GM18505 (cell line): ENCODE results near the gene FKBP15.
"Not testable (repeated sequence)": the region's sequence is repeated elsewhere in the genome, so short reads cannot be mapped to it uniquely, and the experiment has no call there.

ENCODE experiments used
- ATAC-seq: cut with Tn5 transposase; IDR thresholded peaks from one replicate; pipeline ENCODE4 v1.9.1; 2021; ENCODE audit not compliant: unreplicated experiment
- POLR2A ChIP-seq: IDR thresholded peaks from 4 replicates; pipeline ENCODE4 v1.6.1; 2011; ENCODE audit warnings: borderline replicate concordance; ENCODE audit not compliant: insufficient read depth, insufficient read length; ENCODE audit errors: extremely low read depth

The FKBP15 gene, protein sequence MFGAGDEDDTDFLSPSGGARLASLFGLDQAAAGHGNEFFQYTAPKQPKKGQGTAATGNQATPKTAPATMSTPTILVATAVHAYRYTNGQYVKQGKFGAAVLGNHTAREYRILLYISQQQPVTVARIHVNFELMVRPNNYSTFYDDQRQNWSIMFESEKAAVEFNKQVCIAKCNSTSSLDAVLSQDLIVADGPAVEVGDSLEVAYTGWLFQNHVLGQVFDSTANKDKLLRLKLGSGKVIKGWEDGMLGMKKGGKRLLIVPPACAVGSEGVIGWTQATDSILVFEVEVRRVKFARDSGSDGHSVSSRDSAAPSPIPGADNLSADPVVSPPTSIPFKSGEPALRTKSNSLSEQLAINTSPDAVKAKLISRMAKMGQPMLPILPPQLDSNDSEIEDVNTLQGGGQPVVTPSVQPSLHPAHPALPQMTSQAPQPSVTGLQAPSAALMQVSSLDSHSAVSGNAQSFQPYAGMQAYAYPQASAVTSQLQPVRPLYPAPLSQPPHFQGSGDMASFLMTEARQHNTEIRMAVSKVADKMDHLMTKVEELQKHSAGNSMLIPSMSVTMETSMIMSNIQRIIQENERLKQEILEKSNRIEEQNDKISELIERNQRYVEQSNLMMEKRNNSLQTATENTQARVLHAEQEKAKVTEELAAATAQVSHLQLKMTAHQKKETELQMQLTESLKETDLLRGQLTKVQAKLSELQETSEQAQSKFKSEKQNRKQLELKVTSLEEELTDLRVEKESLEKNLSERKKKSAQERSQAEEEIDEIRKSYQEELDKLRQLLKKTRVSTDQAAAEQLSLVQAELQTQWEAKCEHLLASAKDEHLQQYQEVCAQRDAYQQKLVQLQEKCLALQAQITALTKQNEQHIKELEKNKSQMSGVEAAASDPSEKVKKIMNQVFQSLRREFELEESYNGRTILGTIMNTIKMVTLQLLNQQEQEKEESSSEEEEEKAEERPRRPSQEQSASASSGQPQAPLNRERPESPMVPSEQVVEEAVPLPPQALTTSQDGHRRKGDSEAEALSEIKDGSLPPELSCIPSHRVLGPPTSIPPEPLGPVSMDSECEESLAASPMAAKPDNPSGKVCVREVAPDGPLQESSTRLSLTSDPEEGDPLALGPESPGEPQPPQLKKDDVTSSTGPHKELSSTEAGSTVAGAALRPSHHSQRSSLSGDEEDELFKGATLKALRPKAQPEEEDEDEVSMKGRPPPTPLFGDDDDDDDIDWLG

DNA sequence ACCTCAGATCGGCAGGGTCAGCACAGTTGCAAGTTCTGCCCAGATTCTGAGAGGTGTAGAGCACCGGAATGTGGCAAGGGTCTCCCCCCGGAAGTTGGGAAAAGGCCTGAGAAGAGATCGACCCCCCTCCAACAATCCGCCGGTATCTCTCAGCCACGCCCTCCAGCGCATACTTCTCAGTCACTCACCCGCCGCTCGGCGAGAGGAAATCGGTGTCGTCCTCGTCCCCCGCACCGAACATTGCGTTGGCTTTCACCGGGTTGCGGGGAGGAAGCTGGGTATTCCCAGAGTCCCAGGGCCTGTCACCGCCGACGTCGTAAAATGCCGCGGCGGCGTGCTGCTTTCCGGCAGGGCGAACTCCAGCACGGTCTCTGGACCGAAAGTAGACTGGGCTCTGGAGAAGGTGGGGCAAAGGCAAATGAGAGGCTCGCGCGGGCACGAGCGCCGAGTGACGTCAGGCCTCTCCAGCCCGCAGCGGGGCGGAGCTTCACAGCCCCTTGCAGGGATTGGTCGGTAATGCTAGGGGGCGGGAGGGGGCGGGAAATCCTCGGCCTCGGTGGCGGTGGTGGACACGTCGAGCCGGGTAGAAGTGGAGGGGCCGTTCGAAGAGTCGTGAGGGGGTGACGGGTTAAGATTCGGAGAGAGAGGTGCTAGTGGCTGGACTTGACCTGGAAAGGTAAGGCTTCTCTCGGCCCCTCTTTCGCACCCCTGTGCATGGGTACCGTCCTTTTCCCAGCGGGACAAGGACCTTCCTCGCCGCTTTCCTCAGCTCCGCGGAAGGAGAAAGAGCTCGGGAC is at the start of gene FKBP15, which contains the start of gene SLC31A1:
TSS of gene FKBP15 (minus strand) at position 275 of the 797 bp plus-strand sequence. CDS start at position 241, 34 bp downstream.
TSS of gene SLC31A1 (plus strand) at position 542 of the 797 bp plus-strand sequence. CDS start 34,605 bp downstream, outside the sequence.
- ATAC-seq, result peak; percentile 90
- TF ChIP-seq POLR2A, result peak; percentile 77

- ATAC-seq, result no peak
- TF ChIP-seq POLR2A, result no peak
These were observed 48.8 kb upstream of the FKBP15 start for GRCh38 chr9:113269871-113270270.

- no peak for ATAC-seq
- no peak for TF ChIP-seq POLR2A
These were observed 48.3 kb upstream of the FKBP15 start for GRCh38 chr9:113269355-113269754.

DNA sequence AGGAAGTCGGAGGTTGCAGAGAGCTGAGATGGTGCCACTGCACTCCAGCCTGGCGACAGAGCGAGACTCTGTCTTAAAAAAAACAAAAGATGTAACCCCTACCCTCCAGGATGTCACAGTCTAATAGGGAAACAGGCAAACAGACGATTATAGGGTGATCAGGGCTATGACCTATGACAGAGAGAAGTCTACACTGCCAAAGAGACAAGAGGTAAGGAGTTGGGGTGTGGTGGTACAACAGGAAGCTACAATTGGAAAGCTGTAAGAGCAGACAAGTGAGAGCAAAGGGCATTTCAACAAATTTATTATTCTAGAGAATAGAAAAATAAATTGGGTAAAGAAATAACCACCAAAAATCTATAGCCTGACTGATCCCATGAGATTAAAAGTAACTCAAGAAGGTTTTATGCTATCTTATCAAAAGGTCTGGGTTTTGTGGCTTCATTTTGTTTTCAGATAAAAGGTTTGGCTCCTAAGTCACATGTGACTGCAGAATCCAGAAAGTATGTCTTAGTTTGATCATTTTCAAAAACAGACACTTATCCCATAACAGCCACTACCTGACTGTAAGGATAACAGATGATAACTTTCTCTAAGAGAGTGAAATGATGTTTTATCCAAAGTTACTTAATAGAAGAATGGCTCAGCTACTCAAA is 47.0 kb upstream of the FKBP15 start:
- no peak for TF ChIP-seq POLR2A
- ATAC-seq, result no peak

- ATAC-seq, result no peak
- no peak for TF ChIP-seq POLR2A
These were observed 45.1 kb upstream of the FKBP15 start for GRCh38 chr9:113266174-113266573.

DNA sequence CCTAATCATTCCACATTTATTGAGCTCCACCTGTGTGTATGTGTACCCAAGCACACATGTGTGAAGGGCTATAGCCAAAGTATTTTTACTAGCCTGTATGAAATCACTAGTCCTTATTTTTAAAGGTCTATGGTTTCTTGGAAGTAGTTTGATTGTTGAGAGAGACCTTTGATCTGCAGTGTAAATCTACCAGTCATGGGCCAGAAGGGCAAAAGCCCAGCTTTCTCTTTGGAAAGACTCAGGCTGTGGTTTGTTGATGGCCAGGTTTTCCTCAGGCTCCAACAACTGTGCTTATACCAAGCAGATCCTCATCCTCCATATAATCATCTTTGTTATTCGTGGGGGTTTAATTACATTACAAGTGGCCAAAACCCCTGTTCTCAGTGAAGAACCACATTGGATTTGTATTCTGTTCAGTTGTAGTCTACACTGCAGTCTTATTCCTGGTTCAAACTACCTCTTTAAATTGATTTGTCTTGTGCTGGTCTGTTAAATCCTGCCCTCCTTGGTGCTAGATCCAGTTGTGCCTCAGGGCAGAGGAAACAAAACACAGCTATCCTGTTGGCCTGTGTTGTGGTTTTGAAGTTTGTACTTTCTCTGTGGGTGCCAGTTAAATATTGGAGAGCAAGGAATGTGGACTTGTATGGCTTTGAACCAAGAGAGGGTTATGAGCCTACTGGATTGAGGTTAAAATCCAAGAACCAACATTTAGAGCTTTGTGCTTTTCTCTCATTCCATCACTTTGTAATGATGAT is 41.0 kb upstream of the FKBP15 start:
- TF ChIP-seq POLR2A, result no peak
- no peak for ATAC-seq

DNA sequence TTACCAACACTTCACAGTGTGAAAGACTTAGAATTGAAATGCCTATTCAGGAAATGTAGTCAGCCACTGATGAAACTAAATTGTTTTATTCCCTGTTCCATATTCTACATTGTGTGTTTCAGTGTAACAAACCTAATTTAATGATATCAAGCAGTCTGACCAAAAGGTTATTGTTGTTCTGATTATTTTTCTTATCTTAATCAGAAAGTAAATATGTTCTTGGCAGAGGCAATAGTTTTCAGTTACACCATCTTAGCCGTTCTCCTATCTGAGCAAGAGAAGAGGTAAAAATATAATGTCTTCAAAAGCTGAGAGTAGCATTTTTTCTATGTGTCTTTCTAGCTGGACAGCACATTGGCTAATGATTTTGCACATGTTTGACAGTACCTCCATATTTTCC is 37.2 kb upstream of the FKBP15 start:
- no peak for ATAC-seq
- TF ChIP-seq POLR2A, result no peak

- no peak for TF ChIP-seq POLR2A
- ATAC-seq, result no peak
These were observed 36.8 kb upstream of the FKBP15 start for GRCh38 chr9:113257863-113258262.

DNA sequence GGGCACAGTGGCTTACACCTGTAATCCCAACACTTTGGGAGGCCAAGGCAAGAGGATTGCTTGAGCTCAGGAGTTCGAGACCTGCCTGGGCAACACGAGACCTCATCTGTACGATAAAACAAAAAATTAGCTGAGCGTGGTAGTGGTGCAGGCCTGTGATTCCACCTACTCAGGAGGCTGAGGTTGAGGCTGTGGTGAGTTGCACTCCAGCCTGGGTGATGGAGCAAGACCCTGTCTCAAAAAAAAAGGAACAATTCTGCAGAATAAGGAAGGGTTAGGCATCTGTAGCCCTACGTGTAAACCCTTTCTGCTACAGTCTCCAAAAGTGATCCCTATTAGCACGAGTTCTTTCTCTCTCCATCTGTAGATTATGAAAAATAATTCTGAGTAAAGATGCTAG is 34.4 kb upstream of the FKBP15 start:
- no peak for TF ChIP-seq POLR2A
- no peak for ATAC-seq

GRCh38 chr9:113254991-113255390 is 33.9 kb upstream of the FKBP15 start:
- ATAC-seq, result no peak
- TF ChIP-seq POLR2A, result no peak

DNA sequence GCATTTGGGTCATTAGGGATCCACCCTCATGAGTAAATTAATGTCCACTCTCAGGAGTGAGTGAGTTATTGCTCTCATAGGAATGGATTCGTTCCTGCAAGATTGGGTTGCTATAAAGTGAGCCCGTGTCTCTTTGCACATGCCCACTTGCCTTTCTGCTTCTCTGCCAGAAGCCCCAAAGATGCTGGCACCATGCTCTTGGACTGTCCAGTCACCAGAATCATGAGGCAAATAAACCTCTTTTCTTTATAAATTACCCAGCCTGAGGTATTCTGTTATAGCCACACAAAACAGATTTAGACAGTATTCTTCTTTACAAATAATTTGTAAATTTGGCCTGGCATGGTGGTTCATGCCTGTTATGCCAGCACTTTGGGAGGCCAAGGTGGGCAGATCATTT is 29.7 kb upstream of the FKBP15 start:
- no peak for ATAC-seq
- TF ChIP-seq POLR2A, result no peak

DNA sequence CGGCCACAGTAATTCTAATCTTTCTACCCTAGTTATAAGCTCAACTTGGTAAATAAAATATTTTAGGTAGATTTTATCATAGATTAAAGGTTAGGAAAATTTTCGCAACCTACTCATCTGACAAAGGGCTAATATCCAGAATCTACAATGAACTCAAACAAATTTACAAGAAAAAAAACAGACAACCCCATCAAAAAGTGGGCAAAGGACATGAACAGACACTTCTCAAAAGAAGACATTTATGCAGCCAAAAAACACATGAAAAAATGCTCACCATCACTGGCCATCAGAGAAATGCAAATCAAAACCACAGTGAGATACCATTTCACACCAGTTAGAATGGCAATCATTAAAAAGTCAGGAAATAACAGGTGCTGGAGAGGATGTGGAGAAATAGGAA is 28.6 kb upstream of the FKBP15 start:
- ATAC-seq, result not testable (repeated sequence)
